Natural killer cell (primary cell): ENCODE results near the gene TMEM30B. TPM values are rescaled to one million over a fixed set of nuclear protein-coding genes. Genes with fewer than 3 reads are reported as not detected.

ENCODE experiments used
- ATAC-seq, 3 donors: fragments of 150-1000 bp in 2 of 3; fragments of 200-7000 bp in 1 of 3; cut with Tn5 transposase; 1 replicate in 1 of 3; 2 replicates in 2 of 3; pipeline ENCODE4 v1.10.0; 2021; ENCODE audit warnings: mild to moderate bottlenecking in 2 of 3, moderate library complexity in 2 of 3
- DNase-seq, 2 donors: peaks; one replicate each; pipeline versions ENCODE4 v3.0.0 to v3.0.0-alpha.2; 2013 to 2021; ENCODE audit warnings: mixed read lengths in 1 of 2
- H3K27ac ChIP-seq: one replicate; pipeline ENCODE4 v1.5.1; 2013; ENCODE audit warnings: mild to moderate bottlenecking, low read length
- H3K27me3 ChIP-seq: one replicate; pipeline ENCODE4 v1.6.1; 2013; ENCODE audit warnings: low read length; ENCODE audit not compliant: control insufficient read depth, insufficient read depth
- H3K36me3 ChIP-seq: one replicate; pipeline ENCODE4 v1.6.1; 2013; ENCODE audit warnings: low read length; ENCODE audit not compliant: control insufficient read depth, insufficient read depth
- H3K4me1 ChIP-seq: one replicate; pipeline ENCODE4 v1.6.1; 2013; ENCODE audit warnings: low read length; ENCODE audit not compliant: control insufficient read depth, insufficient read depth
- H3K4me3 ChIP-seq: one replicate; pipeline ENCODE4 v1.5.1; 2013; ENCODE audit warnings: low read length
- H3K9me3 ChIP-seq: one replicate; pipeline ENCODE4 v1.6.1; 2013; ENCODE audit warnings: low read length; ENCODE audit not compliant: control insufficient read depth, insufficient read depth
- H3K27ac Mint-ChIP-seq, 2 donors: one replicate each; pipeline ENCODE4 v1.8.0; 2022; ENCODE audit warnings: mild to moderate bottlenecking in 2 of 2, mixed read lengths in 2 of 2, moderate library complexity in 1 of 2
- H3K27me3 Mint-ChIP-seq, 2 donors: one replicate each; pipeline ENCODE4 v1.8.0; 2022; ENCODE audit warnings: low read depth in 2 of 2, mixed read lengths in 2 of 2
- H3K36me3 Mint-ChIP-seq: one replicate; pipeline ENCODE4 v1.8.0; 2022; ENCODE audit warnings: mixed read lengths
- H3K4me1 Mint-ChIP-seq, 2 donors: one replicate each; pipeline ENCODE4 v1.8.0; 2022; ENCODE audit warnings: mixed read lengths in 2 of 2
- H3K4me3 Mint-ChIP-seq: one replicate; pipeline ENCODE4 v1.8.0; 2022; ENCODE audit warnings: mild to moderate bottlenecking, moderate library complexity, mixed read lengths
- H3K9me3 Mint-ChIP-seq, 2 donors: one replicate each; pipeline ENCODE4 v1.8.0; 2022; ENCODE audit warnings: mixed read lengths in 2 of 2
- CTCF ChIP-seq: fragments of 200-600 bp; IDR thresholded peaks from one replicate; pipeline ENCODE4 v1.8.0; 2022; ENCODE audit warnings: antibody characterized with exemption
- WGBS: methylation state at CpG from one replicate; pipeline ENCODE4 v1.1.7; 2013; ENCODE audit warnings: missing lambda C conversion rate; ENCODE audit not compliant: insufficient coverage; 5-methylcytosine and 5-hydroxymethylcytosine counted together
- intact Hi-C: fragments of 100-400 bp; cut with micrococcal nuclease; formaldehyde crosslinking; loops from one replicate; pipeline ENCODE4 v1.14.2; 2022
- total RNA-seq, 4 donors: library from RNA; stranded (reverse); fragments of 120-200 nt in 1 of 4; gene quantifications; one replicate each; pipeline versions ENCODE4 v1.2.3 to v1.2.4, GENCODE V29; 2013 to 2022

TMEM30B gene
- total RNA-seq, 3 donors from 2014 or later (not counting 1 experiment from before 2014, with no cell fraction given): 1.0 to 1.4 (median 1.3) TPM

- Mint-ChIP-seq H3K4me1 (no peaks in the 10 kb centered on the region), H3K4me3 (no peak overlapping the region), H3K9me3 (no peaks in the 10 kb centered on the region), H3K27ac (no peak overlapping the region), H3K36me3 (no peaks in the 10 kb centered on the region), H3K27me3 (peaks cover 26 to 45% of the 10 kb centered on the region in 2 donors)
- H3K27ac ChIP-seq: no peak overlapping the region
- no peak for ATAC-seq
- intact Hi-C loops: no loop called here
- 88% methylated on average over 4 of the region's 4 CpGs for WGBS
- TF ChIP-seq CTCF: no peak
- no peaks in the 10 kb centered on the region for H3K4me1 ChIP-seq
- no peak for DNase-seq
- H3K27me3 ChIP-seq: peaks cover 2% of the 10 kb centered on the region
- H3K36me3 ChIP-seq: no peaks in the 10 kb centered on the region
- H3K9me3 ChIP-seq: no peaks in the 10 kb centered on the region
- no peak overlapping the region for H3K4me3 ChIP-seq
Measured at GRCh38 chr14:61231810-61232209, 49.3 kb downstream of the TMEM30B start.

- H3K4me1 Mint-ChIP-seq: no peaks in the 10 kb centered on the region
- no peaks in the 10 kb centered on the region for H3K4me1 ChIP-seq
- H3K9me3 ChIP-seq: no peaks in the 10 kb centered on the region
- H3K4me3 Mint-ChIP-seq: no peak overlapping the region
- DNase-seq: no peak
- no peak overlapping the region for H3K27ac ChIP-seq
- no peaks in the 10 kb centered on the region for H3K9me3 Mint-ChIP-seq
- H3K36me3 Mint-ChIP-seq: no peaks in the 10 kb centered on the region
- no peak for TF ChIP-seq CTCF
- ATAC-seq: no peak
- H3K27me3 ChIP-seq: no peaks in the 10 kb centered on the region
- no peak overlapping the region for H3K4me3 ChIP-seq
- peaks cover 34% of the 10 kb centered on the region in 2 donors for H3K27me3 Mint-ChIP-seq
- intact Hi-C loops: no loop called here
- 71% methylated on average over 3 of the region's 4 CpGs for WGBS
- H3K27ac Mint-ChIP-seq: no peak overlapping the region
- no peaks in the 10 kb centered on the region for H3K36me3 ChIP-seq
Measured at GRCh38 chr14:61229981-61230380, 51.2 kb downstream of the TMEM30B start.

GRCh38 chr14:61229475-61229888 lies 51.7 kb downstream of the TMEM30B start:
- no peaks in the 10 kb centered on the region for H3K9me3 Mint-ChIP-seq
- H3K36me3 ChIP-seq: no peaks in the 10 kb centered on the region
- no peak overlapping the region for H3K4me3 ChIP-seq
- H3K27ac Mint-ChIP-seq: no peak overlapping the region
- intact Hi-C loops: no loop called here
- no peak overlapping the region for H3K4me3 Mint-ChIP-seq
- no peaks in the 10 kb centered on the region for H3K36me3 Mint-ChIP-seq
- peaks cover 32 to 34% of the 10 kb centered on the region in 2 donors for H3K27me3 Mint-ChIP-seq
- no peaks in the 10 kb centered on the region for H3K4me1 ChIP-seq
- H3K9me3 ChIP-seq: no peaks in the 10 kb centered on the region
- H3K4me1 Mint-ChIP-seq: no peaks in the 10 kb centered on the region
- H3K27me3 ChIP-seq: no peaks in the 10 kb centered on the region
- no peak overlapping the region for H3K27ac ChIP-seq
- ATAC-seq (no peak), DNase-seq (no peak)
- TF ChIP-seq CTCF: no peak
- 75% methylated on average over 3 of the region's 6 CpGs for WGBS

- H3K4me1 Mint-ChIP-seq: no peaks in the 10 kb centered on the region
- H3K9me3 ChIP-seq: no peaks in the 10 kb centered on the region
- H3K36me3 Mint-ChIP-seq: no peaks in the 10 kb centered on the region
- H3K4me3 Mint-ChIP-seq: no peak overlapping the region
- no peaks in the 10 kb centered on the region for H3K9me3 Mint-ChIP-seq
- peaks cover 31 to 45% of the 10 kb centered on the region in 2 donors for H3K27me3 Mint-ChIP-seq
- no peak for TF ChIP-seq CTCF
- no peaks in the 10 kb centered on the region for H3K36me3 ChIP-seq
- intact Hi-C loops: no loop called here
- ATAC-seq: no peak
- no peak overlapping the region for H3K4me3 ChIP-seq
- WGBS: 84% methylated on average over 6 of the region's 6 CpGs
- H3K27ac ChIP-seq: no peak overlapping the region
- H3K27ac Mint-ChIP-seq: no peak overlapping the region
- no peak for DNase-seq
- H3K27me3 ChIP-seq: peaks cover 2% of the 10 kb centered on the region
- no peaks in the 10 kb centered on the region for H3K4me1 ChIP-seq
Measured at GRCh38 chr14:61227884-61228591, 53.1 kb downstream of the TMEM30B start.
